Daoy (cell line): Measurements from ENCODE around the gene CRYL1. TPM values are rescaled to one million over a fixed set of nuclear protein-coding genes. Genes with fewer than 3 reads are reported as not detected.

Source experiments
- DNase-seq: peaks from one replicate; pipeline ENCODE4 v3.0.0-alpha.2; 2015; ENCODE audit warnings: low read depth
- total RNA-seq: library from RNA; depleted of rRNA; stranded (reverse); fragments of >200 nt; shearing (Covaris generic); gene quantifications from 2 replicates; pipeline ENCODE4 v1.2.3, GENCODE V29; 2014

Gene CRYL1
- total RNA-seq, 1 experiment from 2014 or later: 3.5 TPM

DNA sequence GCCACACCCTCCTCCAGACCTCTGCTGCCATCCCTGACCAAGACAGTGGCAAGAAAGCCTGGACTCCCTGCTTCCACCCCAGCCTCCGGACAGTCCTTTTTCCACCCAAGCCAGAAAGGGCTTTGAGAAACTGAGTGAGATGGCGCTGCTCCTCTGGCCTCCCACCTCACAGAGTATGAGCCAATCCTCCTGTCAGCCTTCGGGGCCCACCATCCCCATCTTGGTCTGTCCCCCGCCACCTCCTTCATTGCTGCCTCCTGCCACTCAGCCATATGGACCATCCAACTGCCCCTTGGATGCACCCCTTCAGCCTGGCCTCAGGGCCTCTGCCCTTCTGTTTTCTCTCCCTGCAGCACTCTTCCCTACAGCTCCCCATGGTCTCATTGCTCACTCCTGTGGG, 125.7 kb downstream of the CRYL1 start:
- no peak for DNase-seq

GRCh38 chr13:20399515-20399914, 126.1 kb downstream of the CRYL1 start:
- no peak for DNase-seq

DNA sequence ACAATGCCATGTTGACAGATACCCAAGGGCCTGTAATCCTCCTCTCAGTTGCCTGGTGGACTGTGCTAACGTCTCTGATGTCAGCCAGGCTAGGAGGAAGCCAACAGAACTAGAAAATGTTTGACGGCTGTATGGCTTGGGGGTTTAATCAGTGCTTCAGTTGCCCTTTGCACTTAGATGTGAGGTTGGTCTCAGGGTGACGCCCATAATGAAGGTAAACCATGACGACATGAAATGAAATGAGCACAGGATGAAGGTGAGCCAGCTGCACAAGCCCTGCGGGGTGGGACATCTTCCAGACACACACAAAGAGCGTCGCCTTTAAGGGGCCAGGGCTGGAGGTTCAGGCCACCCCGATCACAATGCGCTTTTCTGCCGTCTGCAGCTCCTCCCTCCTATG, 127.2 kb downstream of the CRYL1 start:
- no peak for DNase-seq

DNA sequence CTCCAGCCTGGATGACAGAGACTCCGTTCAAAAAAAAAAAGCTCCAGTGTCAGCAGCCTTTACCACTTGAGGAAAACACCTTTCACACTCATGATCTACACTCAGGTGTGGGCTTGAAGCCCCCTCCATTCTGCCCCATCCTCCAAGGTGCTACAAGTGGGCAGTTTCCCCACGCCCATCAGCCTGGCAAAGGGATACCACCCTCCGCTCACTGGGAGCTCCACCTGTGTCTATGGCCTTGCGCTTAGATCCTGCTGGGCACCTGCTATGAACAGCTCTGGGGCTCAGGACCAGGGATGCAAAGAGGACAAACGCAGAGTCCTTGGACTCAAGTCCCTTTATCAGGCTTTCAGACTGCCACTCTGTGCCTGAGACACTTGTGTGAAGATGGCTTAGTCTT, 127.8 kb downstream of the CRYL1 start:
- DNase-seq: no peak

DNA sequence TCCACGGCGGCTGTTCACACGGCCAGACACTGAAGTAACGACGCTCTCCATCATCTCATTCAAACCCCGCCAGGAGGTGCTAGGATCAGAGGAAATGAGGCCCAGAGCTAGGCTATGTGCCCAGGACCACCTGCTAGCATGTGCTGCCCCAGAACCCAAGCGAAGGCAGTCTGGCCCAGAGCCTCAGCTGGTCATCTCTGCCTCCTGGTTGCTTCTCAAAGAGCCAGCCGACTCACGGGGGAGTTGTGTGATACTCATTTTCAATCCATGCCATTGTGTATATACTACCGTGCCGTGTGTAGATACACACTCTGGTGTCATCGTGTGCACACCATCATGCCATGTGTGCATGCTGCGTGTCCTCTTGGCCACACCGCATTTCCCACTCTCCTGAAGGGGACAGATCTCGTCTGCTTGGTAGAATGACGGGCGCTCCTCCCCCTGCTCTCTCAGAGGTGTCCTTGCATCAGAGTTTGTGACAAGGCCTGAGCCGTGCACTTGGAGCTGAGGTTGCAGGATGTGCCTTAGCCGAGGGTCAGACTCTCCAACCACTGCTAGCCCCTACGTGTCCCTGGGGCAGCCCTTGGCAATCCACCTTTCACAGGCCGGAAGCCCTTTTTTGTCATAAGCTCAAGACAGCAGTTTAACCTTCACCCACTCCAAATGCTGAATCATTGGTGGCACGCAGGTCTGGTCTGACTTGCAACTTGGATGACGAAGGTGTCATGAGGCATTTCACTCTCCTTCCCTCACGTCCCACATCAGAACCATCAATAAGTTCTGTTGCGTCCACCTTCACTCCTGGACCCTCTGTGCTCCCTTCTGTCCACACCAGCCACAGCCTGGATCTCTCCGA, 130.4 kb downstream of the CRYL1 start:
- no peak for DNase-seq

GRCh38 chr13:20394506-20394905, 131.2 kb downstream of the CRYL1 start:
- no peak for DNase-seq

DNA sequence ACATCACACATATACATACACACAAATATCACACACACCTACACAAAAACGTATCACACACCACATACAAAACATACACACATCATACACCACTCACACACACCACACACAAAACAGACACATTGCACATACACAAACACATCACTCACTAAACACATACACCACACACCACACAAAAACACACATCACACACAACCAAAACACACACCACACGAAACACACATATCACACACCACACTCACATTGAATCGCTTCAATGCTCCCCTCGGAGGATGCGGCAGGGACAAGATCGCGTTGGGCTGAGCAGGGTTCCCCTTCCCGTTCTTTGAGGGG, 131.5 kb downstream of the CRYL1 start:
- no peak for DNase-seq

DNA sequence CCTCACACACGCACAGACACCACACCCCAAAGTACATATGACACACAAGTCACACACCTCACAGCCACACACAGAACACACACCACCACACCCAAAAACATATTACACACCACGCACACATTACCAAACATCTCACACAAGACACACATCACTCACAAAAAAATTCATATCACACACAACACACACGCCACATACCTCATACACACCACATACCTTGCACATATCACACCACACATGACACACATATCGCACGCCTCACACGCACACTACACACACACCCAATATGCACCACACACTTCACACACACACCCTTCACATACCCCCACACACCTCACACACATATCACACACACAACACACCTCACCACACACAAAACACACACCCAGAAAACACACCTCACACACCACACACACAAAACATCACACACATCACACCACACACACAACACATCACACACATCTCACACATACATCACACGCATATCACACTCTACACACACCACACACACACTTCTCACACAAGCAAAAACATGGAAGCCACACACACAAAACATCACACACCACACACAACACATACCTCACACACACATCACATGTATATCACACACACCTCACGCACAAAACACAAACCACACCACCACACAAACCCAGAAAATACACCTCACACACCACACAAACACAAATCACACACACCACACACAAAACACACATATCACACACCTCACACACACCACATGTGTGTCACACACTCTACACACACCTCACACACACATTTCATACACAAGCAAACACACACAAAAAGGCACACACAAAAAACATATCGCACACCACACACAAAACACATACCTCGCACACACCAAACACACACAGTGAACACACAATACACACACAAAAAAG, 132.1 kb downstream of the CRYL1 start:
- DNase-seq: no peak

DNA sequence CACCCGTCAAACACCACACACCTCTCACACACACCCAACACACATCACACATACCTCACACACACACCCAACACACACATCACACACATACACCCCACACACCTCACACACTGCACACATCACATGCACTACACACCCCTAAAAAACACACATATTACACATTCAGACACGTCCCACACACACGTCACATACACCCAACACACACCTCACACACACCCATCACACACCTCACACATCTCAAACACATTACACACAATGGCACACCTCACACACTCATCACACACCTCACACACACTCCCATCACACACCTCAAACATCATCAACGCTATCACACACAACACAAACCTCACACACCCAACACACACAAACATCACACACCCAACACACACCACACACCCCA, 133.1 kb downstream of the CRYL1 start:
- DNase-seq: no peak

DNA sequence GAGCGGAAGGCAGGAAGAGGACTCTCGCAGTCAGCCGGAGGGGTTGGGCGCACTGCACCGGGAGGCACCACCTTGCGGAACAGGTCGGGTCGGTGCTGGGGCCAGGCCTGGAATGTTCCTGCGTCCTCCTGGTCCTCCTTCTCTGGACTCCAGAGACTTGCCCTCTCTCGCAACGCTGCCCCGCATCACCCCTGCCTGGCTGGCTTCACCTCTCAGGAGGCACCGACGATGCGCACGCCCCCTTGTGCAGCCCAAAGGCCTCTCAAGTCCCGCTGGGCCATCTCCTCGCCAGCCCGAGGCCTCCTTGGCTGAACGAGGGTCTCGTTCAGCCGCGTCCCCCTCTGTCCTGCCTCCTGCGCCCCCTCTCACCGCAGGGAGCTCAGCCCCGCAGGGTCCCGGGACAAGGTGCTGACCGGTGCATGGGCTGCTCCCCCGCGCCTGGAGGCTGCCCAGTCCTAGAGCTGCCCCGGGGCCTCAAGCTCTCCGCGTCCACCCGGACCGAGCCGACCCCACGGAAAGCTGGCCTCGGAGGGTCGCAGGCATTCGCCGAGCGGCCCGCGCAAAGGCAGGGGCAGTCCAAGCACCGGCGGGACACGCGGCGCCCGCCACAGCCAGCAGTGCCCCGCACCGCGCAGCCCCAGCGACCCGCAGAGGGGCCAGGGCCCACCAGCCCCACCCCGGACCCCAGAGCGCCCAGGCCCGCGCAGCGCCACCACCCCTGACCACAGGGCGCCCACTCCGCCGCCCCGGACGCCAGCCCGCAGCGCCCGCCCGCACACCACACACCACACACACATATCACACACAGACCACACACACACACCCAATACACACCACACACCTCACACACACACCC, 133.8 kb downstream of the CRYL1 start:
- DNase-seq: no peak

- DNase-seq: no peak
Measured at GRCh38 chr13:20390526-20391175, 135.0 kb downstream of the CRYL1 start.

DNA sequence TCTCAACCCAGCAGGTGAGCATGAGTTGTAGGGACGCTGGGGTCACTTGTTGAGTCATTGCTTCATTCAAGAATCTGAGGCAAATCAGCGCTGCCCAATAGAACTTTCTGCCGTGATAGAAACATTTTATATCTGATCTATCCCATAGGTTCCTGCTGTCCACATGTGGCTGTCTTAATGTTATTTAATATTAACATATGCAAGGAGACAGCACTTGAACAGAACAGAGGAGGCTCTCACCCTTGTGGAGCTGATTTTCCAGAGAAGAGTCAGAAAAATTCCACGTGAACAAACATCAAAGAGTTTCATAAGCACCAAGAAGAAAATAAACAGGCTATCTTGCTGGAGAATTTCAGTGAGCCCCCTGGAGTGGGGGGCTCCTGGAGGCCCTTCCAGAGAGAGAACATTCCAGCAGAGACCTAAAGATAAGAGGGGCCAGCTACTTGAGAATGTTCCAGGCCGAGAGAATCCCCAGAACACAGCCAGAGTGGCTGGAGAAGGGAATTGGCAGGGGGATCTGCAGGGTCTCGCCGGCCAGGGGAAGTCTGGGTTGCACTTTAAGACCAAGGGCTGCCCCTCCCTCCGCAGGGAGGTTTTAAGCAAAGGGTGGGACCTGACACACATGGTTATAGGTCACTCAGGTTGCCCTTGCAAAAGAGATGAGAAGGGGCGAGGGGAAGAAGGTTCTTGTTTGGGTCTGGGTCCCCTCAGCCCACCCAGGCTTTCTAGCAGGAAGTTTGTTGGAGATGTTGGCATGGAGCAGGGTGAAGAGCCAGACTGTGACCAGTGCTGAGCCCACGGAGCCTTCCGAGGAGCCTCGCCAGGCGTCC, 135.7 kb downstream of the CRYL1 start:
- no peak for DNase-seq

GRCh38 chr13:20388184-20388583, 137.5 kb downstream of the CRYL1 start:
- DNase-seq: no peak

GRCh38 chr13:20387441-20387971, 138.2 kb downstream of the CRYL1 start:
- DNase-seq: no peak

- DNase-seq: no peak
Measured at GRCh38 chr13:20387006-20387405, 138.7 kb downstream of the CRYL1 start.

DNA sequence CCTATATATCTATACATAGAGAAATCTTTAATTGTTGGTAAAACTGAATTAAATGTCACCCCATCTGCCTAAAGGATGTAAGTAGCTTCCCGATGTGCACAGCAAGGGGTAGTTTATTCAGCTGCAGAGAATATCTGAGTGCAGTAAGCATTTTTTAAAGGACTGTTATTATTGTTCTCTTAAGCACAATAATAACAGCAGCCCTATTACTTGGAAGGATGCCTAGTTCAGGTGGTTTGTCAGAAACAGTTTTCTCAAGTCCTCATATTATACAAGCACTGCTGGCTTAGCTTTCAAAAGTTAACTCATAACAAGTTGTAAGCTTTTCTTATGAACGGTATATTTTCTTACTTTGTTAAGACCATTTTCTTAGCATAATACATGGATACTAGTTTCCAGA, 142.6 kb downstream of the CRYL1 start:
- DNase-seq: no peak

- DNase-seq: no peak
Measured at GRCh38 chr13:20381401-20381800, 144.3 kb downstream of the CRYL1 start.

DNA sequence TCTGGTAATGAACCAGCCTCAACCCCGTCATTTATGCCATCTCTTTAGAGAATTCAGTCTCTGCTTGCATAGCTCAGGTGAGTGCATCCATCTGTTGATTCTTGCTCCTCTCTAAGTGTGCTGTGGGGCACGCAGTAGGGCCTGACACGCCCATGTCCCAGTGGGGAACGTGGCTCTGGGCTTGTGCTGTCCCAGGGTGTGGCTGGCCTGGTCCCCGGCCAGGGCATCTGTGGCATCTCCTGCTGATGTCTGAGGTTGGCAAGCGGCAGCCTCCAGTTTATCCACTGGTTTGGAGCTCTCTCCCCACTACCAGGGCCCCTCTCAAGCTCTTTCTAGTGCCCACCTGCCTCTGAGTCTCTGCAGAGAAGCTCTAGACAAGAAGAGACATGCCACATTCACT, 146.9 kb downstream of the CRYL1 start:
- no peak for DNase-seq

DNA sequence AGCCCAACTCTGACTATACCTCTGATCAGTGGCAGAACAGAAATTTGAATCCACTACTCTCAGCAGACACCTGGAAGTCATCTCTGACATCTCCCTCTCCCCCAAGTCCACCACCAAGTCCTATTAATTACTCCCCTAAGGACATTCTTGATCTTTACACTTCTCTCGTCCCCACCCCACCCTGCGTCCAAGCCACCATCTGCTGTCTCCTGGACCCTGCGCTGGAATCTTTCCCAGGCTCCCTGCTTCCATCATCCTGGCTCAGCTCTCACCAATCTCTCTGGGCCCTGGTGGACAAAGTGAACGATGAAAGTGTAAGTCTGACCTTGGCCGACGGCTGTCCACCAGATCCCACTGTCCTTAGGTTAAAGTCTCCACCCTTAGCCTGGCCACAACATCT, 147.9 kb downstream of the CRYL1 start:
- no peak for DNase-seq

GRCh38 chr13:20375871-20376270, 149.8 kb downstream of the CRYL1 start:
- no peak for DNase-seq
